Right hindlimb (tissue), 1 donor: ENCODE results near the gene KRT71.

Experiments used
- DNase-seq: peaks from one replicate; pipeline ENCODE4 v3.0.0-alpha.2; 2018

Gene KRT71

GRCh38 chr12:52534482-52534881, 18.5 kb downstream of the KRT71 start:
- no peak for DNase-seq

- no peak for DNase-seq
These were observed 19.1 kb downstream of the KRT71 start for GRCh38 chr12:52533686-52534470.

GRCh38 chr12:52532636-52533035, 20.3 kb downstream of the KRT71 start:
- no peak for DNase-seq

DNA sequence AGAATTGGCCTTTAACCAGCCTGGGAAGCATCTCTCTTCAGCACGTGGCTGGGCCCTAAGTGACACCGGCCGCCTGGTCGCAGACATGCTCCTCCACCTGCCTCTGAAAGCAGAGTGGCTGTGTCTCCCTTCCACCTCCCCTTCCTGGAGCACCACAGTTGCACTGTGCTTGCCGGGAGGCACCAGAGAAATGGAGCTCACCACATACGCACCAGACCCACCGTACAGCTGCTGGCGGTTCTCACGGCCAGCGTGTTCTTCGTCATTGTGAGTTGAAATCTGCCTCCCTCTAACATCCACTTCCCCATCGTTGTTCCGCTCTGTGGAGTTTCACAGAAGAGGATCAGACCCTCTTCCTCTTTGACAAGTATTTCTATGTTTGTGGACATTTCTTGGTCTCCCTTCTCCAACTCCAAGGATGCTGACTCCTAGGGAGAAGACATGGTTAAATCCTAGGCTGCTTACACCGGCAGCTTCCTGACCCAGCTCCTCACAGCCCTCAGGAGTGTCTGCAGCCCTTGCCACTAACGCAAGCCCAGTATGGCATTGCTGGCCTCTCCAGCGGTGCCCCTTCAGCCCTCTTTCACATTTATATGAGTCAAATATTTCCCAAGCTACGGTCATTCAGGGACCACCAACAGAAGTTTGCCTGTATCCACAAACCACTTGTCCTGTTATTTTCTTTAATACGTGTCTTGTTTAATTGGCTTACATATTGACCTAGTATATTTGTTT, 21.2 kb downstream of the KRT71 start:
- no peak for DNase-seq

- DNase-seq, result no peak
These were observed 22.0 kb downstream of the KRT71 start for GRCh38 chr12:52530905-52531304.

DNA sequence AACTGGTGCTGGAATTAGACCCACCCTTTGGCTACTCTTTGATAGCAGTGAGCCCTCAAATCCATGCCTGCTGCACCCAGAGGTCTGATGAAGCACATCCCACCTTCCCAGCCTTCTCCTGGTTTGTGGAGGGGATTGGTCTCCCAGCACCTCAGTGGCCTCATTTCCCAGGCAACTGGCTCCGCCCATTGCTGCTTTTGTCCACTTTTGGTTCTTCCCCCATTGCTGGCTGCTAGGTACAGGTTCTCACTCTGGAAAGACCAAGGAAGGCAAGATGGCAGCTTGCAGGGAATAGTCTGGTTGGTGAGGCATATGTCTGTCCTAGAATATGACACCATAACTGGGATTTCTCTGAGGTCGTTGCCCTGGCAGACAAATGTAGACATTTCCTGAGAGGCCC, 22.6 kb downstream of the KRT71 start:
- DNase-seq, result no peak

- DNase-seq, result no peak
These were observed 23.1 kb downstream of the KRT71 start for GRCh38 chr12:52529846-52530245.

DNA sequence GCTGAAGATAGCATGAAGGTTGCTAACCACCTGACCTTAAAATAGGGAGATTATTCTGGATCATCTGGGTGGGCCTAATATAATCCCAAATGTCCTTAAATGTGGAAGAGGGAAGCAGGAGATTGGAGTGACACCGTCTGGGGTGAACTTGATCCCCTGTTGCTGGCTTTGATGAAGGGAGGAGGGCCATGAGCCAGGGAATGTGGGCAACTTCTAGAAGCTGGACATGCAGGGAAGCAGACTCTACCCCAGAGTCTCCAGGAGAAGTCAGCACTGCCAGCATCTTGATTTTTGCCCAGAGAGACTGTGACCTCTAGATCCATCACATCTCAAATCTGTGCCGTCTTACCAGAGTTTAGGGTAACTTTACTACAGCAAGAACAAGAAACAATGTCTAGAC, 23.5 kb downstream of the KRT71 start:
- DNase-seq, result no peak

DNA sequence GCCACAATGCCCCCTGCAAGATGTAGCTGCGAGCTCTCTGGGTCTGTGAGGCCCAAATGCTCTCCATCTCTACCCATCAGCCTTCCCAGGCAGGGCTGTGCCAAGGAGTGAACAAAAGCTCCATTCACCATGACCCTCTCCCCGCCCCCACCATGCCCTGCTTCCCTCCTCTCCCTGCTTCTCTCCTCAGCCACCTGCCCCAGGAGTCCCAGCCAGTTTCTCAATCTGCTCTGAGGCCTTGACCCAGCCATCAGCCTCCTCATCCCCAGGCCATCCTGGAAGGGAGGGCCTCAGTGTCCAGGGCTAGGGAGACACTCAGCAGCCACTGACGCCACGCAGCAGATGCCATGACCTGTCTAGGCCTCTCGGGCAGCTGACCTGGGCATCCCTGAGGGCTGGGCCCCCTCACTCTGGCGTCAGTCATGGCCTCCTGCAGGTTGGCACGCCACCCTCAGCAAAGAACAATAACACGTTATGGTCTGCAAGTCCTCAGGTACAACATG, 24.3 kb downstream of the KRT71 start:
- DNase-seq, result no peak

DNA sequence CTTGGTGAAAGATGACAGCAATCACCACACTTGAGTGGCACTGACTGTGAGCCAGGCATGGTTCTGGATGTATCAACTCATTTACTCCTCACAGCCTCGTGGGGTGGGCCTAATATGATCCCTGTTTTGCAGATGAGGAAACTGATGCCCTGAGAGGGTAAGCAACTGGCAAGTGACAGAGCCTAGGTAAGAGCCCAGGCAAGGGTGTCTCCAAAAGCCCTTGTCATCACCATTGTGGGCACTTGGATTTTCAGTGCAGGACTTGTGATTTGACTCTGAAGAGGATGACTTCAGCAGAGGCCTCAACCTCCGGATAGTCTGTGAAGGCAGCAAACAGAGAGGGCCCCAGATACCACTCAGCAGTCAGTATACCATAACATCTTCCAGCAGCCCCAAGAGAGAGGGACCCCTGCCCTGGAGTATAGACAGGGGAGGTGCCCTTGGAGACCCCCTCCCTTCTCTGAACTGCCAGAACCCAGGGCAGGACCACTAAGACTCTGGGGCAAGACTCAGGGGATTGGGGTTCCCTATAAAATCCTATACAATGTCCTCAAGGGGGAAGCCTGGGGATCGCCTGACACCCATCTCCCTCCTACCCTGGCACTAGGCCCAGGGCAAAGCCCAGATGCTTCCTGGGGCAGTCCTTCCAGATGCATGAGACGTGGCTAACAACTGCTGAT, 25.7 kb downstream of the KRT71 start:
- no peak for DNase-seq

DNA sequence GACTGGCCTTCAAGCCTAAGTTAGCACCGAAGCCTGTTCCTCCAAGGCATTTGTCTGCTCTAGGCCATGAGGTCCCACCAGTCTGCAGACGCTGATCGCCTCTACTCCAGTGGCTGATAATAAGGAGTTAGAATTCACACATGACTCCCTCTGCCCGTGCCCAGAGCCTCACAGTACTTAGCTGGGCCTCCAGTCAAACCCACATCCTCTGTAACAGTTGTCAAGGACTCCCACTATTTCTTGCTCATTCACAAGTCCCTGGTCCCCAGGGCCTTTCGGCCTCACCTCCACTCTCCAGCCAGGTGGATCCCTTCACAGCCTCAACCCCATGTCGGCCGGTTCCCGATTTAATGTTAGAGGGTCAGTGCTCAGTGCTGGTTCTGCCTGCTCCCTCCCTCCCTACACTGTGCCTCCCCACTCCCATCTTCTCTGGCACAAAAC, 26.4 kb downstream of the KRT71 start:
- DNase-seq, result no peak

DNA sequence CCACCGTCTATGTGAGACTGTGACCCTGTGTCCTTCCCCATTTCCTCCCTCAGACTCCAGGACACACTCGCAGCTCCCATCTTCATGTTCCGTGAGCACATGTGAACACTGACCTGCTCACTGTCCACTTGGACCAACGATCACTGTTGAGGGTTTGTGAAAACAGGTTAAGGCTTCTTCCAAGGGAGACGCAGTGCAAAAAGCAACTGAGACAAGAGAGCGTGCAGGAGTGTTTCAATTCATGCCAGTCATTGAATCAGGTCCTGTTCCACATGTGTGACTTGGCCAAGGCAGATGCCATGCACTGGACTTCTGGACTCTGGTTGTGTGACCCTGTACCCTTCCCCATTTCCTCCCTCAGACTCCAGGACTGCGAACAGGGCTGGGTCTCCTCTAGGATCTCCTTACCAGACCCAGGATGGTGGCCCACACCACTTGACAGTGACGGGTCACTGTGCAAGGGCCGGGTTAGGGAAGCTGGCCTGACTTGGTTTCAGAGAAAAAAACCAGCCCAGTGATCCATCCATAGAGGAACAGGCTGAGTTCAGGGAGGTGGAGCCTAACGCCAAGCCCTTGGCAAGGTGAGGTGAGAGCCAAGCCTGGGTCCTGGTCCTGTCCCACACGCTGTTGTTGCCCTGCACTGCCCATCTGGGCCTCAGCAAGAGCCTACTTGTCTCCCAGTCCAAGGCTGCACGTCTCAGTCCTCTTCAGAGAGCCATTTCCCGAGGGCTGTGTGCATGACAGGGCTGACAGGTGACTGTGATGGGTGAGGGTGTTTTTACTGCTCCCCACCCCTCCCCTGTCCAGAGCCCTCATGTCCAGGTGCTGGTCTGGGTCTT, 27.1 kb downstream of the KRT71 start:
- no peak for DNase-seq

GRCh38 chr12:52524898-52525591, 27.9 kb downstream of the KRT71 start:
- DNase-seq, result no peak

- peak; percentile 52 for DNase-seq
These were observed 28.6 kb downstream of the KRT71 start for GRCh38 chr12:52524241-52524897.

DNA sequence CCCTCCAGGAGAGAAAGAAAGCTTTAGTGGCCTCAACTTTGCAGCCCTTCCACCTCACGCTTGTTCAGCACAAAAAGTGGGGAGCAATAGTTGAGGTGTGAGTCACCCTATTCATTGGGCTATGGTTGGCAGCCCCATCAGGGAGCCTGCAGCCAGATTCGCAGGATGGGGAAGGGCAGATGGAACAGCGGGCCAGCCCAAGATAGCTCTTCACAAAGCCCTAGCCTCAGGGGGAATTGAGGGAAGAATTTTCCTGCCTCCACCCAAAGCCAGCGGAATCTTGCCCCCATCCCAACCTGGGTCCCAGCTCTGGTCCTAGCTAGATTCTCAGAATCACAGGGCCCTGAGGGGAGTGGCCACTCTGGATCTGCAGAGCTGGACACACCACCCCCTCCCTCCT, 29.1 kb downstream of the KRT71 start:
- no peak for DNase-seq

- DNase-seq, result no peak
These were observed 30.5 kb downstream of the KRT71 start for GRCh38 chr12:52522346-52523011.

- peak; percentile 44 for DNase-seq
These were observed 31.2 kb downstream of the KRT71 start for GRCh38 chr12:52521568-52522266.

- no peak for DNase-seq
These were observed 31.8 kb downstream of the KRT71 start for GRCh38 chr12:52521175-52521567.

DNA sequence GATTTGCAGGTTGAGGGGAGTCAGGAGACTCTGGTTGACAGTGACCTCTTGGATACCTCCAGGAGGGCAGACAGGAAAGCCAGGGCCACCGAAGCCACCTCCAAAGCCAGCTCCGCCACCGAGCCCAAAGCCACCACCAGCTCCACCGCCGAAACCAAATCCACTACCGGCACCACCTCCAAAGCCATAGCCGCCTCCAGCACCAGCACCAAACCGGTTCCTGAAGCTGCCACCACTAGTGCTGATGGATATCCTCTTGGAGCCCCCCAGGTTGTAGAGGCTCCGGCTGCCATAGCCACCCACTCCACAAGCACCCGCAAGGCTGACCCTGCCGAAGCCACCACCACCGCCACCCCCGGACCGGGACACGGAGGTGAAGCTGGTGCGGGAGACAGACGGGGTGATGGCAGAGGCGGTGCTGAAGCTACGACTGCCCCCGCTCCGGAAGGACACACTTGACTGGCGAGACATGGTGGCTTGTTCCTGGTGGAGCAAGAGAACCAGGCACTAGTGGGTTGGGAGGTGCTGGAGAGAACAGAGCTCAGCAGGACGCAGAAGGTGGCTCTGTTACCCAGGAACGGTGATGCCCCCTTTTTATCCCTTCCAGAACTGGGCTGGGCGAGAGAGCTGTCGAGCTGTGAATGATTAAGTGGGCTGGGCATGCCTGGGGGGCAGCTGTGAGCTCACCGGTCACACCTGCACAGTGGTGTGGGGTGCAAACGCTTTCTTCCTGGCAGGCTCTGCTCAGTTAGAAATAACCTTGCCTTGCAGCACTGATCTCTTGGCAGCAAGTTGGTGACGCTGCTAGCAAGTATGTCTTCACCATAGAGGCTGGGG, 32.9 kb downstream of the KRT71 start, which contains the start of gene KRT5:
TSS of gene KRT5 (minus strand) at position 569 of the 837 bp plus-strand sequence. CDS start at position 471, 98 bp downstream.
- no peak for DNase-seq
